ENCODE data around the gene EEF1E1.
"Not testable (repeated sequence)": the region's sequence is repeated elsewhere in the genome, so short reads cannot be mapped to it uniquely, and the experiment has no call there.

EEF1E1 gene

GRCh38 chr6:8064638-8065518 lies 37.5 kb downstream of the EEF1E1 start:
- no peak for DNase-seq (ENCODE audit: low read depth in 4 of 4, low spot score in 1 of 4)

- DNase-seq (ENCODE audit: low read depth in 4 of 4, low spot score in 1 of 4): peak; percentile 93 to 97 (median 95)
Observed at GRCh38 chr6:8063761-8064637, 38.3 kb downstream of the EEF1E1 start, which contains the start of gene BLOC1S5. Gene BLOC1S5 (minus strand): TSS chr6:8064389. CDS start chr6:8064376, 13 bp downstream.

DNA sequence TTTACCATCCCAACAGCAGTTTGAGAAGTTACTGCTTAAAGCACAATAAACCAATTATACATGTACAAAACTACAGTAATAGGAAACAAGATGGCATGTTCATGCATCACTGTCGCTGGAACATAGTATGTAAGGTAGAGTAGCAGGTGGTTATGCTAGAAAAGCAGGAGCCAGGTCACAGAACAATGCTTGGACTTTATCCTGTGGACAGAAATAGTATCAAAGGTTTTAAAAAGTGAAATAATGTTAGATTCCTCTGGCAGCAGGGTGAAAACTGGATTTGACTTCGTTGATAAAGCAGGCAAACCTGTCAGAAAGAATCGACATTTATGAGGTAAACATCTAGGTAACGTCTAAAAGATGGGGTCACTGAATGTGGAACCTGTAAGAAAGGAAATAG lies 40.6 kb downstream of the EEF1E1 start:
- DNase-seq (ENCODE audit: low read depth in 4 of 4, low spot score in 1 of 4): no peak

GRCh38 chr6:8060346-8060745 lies 42.0 kb downstream of the EEF1E1 start:
- DNase-seq (ENCODE audit: low read depth in 4 of 4, low spot score in 1 of 4): no peak

DNA sequence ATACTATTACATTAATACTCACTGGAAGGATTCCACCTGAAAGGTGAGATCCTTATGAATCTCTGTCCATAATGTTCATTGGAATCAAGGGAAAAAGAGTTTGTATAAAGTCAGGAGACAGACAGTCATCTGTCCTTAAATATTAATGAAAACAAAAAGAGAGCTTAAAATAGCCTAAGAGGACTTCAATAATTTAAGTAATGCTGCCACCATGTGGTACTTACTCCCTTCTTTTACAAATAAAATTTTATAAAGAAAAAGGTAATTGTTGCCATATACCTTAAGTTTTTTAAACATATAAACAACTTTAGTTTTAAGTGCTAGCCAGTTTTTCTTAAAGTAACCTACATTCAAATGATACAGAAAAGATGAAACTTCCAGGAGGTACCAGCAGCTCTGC lies 43.2 kb downstream of the EEF1E1 start:
- no peak for DNase-seq (ENCODE audit: low read depth in 4 of 4, low spot score in 1 of 4)

- no peak for DNase-seq (ENCODE audit: low read depth in 4 of 4, low spot score in 1 of 4)
Observed at GRCh38 chr6:8057793-8058192, 44.6 kb downstream of the EEF1E1 start.

- no peak for DNase-seq (ENCODE audit: low read depth in 4 of 4, low spot score in 1 of 4)
Observed at GRCh38 chr6:8057263-8057662, 45.1 kb downstream of the EEF1E1 start.

- no peak for DNase-seq (ENCODE audit: low read depth in 4 of 4, low spot score in 1 of 4)
Observed at GRCh38 chr6:8054276-8054675, 48.1 kb downstream of the EEF1E1 start.

- no peak for DNase-seq (ENCODE audit: low read depth in 4 of 4, low spot score in 1 of 4)
Observed at GRCh38 chr6:8047541-8048292, 54.6 kb downstream of the EEF1E1 start.

DNA sequence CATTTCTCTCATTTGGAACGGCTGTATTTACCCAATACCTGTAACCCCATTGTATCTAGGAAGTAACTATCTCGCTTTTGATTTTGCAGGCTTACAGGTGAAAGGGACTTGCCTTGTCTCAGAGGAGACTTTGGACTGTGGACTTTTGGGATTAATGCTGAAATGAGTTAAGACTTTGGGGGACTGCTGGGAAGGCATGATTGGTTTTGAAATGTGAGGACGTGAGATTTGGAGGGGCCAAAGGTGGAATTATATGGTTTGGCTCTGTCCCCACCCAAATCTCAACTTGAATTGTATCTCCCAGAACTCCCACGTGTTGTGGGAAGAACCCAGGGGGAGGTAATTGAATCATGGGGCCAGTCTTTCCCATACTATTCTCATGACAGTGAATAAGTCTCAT lies 56.6 kb downstream of the EEF1E1 start:
- not testable (repeated sequence) for DNase-seq (ENCODE audit: low read depth in 4 of 4, low spot score in 1 of 4)

- no peak for DNase-seq (ENCODE audit: low read depth in 4 of 4, low spot score in 1 of 4)
Observed at GRCh38 chr6:8043221-8043620, 59.1 kb downstream of the EEF1E1 start.

DNA sequence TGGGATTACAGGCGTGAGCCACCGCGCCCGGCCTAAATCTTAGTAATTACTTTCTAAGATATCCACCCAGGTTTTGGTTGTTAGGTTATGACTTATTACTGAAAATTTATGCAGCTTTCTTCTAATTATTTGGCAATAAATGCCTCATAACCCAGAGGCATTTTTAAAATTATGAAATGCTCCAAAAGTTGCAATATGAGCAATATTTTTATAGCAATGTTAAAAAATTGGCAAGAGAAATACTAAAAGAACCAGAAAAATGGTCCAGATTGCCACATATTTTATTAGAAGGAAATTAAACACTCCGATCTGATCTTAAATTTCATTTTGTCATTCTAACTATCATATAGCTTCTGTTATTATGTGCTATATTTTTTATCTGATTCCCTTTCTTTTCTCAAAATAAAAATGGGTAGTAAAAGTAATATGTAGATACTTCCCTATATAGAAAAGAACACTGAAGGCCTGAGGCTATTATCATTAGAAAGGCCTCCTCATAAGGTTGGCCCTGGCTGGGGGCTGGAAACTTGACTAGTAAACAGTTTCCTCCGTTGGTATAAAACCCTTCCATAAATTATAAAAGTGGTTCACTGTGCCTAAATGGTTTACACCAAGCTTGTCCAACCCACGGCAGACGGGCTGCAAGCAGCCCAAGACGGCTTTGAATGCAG lies 60.3 kb downstream of the EEF1E1 start:
- no peak for DNase-seq (ENCODE audit: low read depth in 4 of 4, low spot score in 1 of 4)

GRCh38 chr6:8034107-8034506 lies 68.2 kb downstream of the EEF1E1 start:
- DNase-seq (ENCODE audit: low read depth in 4 of 4, low spot score in 1 of 4): not testable (repeated sequence)

GRCh38 chr6:8030920-8031319 lies 71.4 kb downstream of the EEF1E1 start:
- DNase-seq (ENCODE audit: low read depth in 4 of 4, low spot score in 1 of 4): no peak

Measured in stimulated activated CD4-positive, alpha-beta T cell treated with anti-CD3 and anti-CD28 coated beads, Interleukin-1b, Interleukin-23, amount 100 ng/mL, for 24 hours (primary cell).